HEK293T (cell line): ENCODE measurements around the gene SLCO3A1.

Experiments used
- CTCF ChIA-PET: fragments of 350-600 bp; formaldehyde crosslinking; extraction: SDS; loops from one replicate; lab custom pipeline; 2021; ENCODE audit warnings: antibody characterized with exemption, inconsistent platforms; lab: Yijun Ruan, JAX
- POLR2A ChIA-PET: fragments of 350-600 bp; formaldehyde crosslinking; extraction: SDS; loops from one replicate; lab custom pipeline; 2020; ENCODE audit warnings: antibody characterized with exemption, inconsistent platforms; lab: Yijun Ruan, JAX
- DNase-seq: peaks from one replicate; pipeline ENCODE4 v3.0.0; 2012; ENCODE audit warnings: mixed read lengths; ENCODE audit errors: extremely low spot score
- ARNT ChIP-seq: fragments of 450-650 bp; IDR thresholded peaks from 2 replicates; pipeline ENCODE4 v1.6.1; 2017; ENCODE audit warnings: mild to moderate bottlenecking
- BHLHE40 ChIP-seq: fragments of 450-650 bp; IDR thresholded peaks from 2 replicates; pipeline ENCODE4 v1.6.1; 2016; ENCODE audit warnings: mild to moderate bottlenecking, moderate library complexity, borderline replicate concordance
- CTBP1 ChIP-seq: fragments of 450-650 bp; IDR thresholded peaks from 2 replicates; pipeline ENCODE4 v1.6.1; 2016; ENCODE audit warnings: borderline replicate concordance
- ELF4 ChIP-seq: fragments of 450-650 bp; IDR thresholded peaks from 2 replicates; pipeline ENCODE4 v1.6.1; 2017; ENCODE audit warnings: antibody characterized with exemption
- FOXA1 ChIP-seq: fragments of 450-650 bp; IDR thresholded peaks from 2 replicates; pipeline ENCODE4 v1.6.1; 2016; ENCODE audit warnings: mild to moderate bottlenecking
- FOXK2 ChIP-seq: fragments of 450-650 bp; IDR thresholded peaks from 2 replicates; pipeline ENCODE4 v1.6.1; 2016; ENCODE audit warnings: mild to moderate bottlenecking
- FOXM1 ChIP-seq: fragments of 450-650 bp; IDR thresholded peaks from 2 replicates; pipeline ENCODE4 v1.6.1; 2017; ENCODE audit warnings: mild to moderate bottlenecking, borderline replicate concordance
- HDGF ChIP-seq: fragments of 450-650 bp; IDR thresholded peaks from 2 replicates; pipeline ENCODE4 v1.6.1; 2017; ENCODE audit warnings: antibody characterized with exemption, borderline replicate concordance
- L3MBTL2 ChIP-seq: fragments of 450-650 bp; conservative IDR thresholded peaks from 2 replicates; pipeline ENCODE4 v1.6.1; 2016; ENCODE audit warnings: mild to moderate bottlenecking
- LEF1 ChIP-seq: fragments of 450-650 bp; IDR thresholded peaks from 2 replicates; pipeline ENCODE4 v1.6.1; 2017; ENCODE audit warnings: mild to moderate bottlenecking, borderline replicate concordance
- NFRKB ChIP-seq: fragments of 450-650 bp; IDR thresholded peaks from 2 replicates; pipeline ENCODE4 v1.6.1; 2016; ENCODE audit warnings: mild to moderate bottlenecking, moderate library complexity
- SP1 ChIP-seq: fragments of 450-650 bp; IDR thresholded peaks from 2 replicates; pipeline ENCODE4 v1.6.1; 2017
- SUZ12 ChIP-seq: fragments of 450-650 bp; IDR thresholded peaks from 2 replicates; pipeline ENCODE4 v1.6.1; 2016; ENCODE audit warnings: mild to moderate bottlenecking
- TARDBP ChIP-seq: fragments of 450-650 bp; IDR thresholded peaks from 2 replicates; pipeline ENCODE4 v1.6.1; 2016
- ZNF384 ChIP-seq: fragments of 450-650 bp; IDR thresholded peaks from 2 replicates; pipeline ENCODE4 v1.6.1; 2016
- TF ChIP-seq, protein P1 (sequence below): fragments of 450-650 bp; IDR thresholded peaks from 2 replicates; pipeline ENCODE4 v1.6.1; 2016

SLCO3A1 gene

DNA sequence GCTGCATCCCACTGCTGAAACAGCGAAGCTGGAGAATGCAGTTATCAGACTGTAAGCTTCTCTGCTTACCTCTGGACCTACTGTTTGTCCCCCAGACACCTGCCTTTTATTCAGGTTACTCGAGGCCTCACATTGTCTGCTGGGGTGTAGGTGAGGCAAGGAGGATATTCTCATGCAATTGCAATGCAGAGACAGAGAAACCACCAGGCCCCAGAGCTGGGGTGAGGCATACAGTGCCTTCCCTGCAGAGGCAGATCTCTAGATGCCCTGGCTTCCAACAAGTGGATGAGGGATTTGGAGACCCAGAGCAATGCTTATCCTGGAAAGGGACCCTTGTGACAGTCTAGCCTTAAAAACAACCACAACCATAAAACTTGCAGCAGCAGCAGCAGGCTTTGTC lies 276.7 kb downstream of the SLCO3A1 start:
- CTCF ChIA-PET: no interaction called here
- POLR2A ChIA-PET: no interaction called here
- no peak for TF ChIP-seq NFRKB
- no peak for TF ChIP-seq CTBP1
- TF ChIP-seq ELF4: no peak
- no peak for TF ChIP-seq HDGF
- no peak for TF ChIP-seq L3MBTL2
- TF ChIP-seq FOXA1: no peak
- TF ChIP-seq SUZ12: no peak
- no peak for TF ChIP-seq FOXK2
- no peak for DNase-seq

DNA sequence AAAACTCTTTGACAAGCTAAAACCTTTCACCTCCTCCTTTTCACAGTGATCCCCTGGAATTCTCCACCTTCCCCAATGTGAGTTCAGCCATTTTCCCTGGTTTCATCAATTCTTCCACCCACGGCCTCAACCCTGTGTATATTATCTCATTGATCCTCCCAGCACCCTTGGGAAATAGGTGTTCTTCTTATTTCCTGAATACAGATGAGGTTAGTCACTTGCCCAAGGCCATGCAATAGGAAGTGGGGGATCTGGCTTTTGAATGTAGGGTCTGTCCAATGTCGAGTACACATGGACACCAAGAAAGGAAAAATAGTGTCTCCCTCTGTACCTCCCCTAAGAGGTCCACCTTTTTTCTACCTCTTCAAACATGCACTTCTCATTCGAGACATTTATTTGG lies 277.4 kb downstream of the SLCO3A1 start:
- DNase-seq: no peak
- CTCF ChIA-PET: interaction anchor here (0.6 kb wide), 1 partner anchor 1832 kb away, joined by 4 read pairs; no protein-coding TSS in a partner anchor
- POLR2A ChIA-PET: no interaction called here
- no peak for TF ChIP-seq FOXM1
- TF ChIP-seq HDGF: no peak
- no peak for TF ChIP-seq TARDBP

DNA sequence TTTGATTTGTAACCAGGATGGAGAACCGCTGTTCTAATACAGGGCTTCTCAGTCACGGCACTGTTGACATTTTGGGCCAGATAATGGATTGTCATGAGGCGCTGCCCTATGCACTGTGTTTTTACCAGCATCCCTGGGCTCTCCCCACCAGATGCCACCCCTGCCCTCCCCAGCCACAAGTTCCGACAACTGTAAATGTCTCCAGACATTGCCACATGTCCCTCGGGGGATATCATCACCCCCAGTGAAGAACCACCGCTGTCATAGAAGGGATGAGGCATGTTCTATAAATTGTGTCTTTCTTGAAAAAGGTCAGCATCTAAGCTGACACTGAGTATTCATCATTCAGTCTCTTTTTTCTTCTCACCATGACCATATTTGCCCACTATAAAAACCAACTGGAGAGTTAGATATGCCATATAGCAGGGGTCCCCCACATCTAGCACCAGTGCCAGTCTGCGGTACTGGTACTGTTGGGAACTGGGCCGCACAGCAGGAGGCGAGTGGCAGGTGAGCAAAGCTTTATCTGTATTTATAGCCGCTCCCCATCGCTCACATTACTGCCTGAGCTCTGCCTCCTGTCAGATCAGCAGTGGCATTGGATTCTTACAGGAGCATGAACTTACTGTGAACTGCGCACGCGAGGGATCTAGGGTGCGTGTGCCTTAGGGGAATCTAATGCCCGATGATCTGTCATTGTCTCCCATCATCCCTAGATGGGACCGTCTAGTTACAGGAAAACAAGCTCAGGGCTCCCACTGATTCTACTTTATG lies 279.7 kb downstream of the SLCO3A1 start:
- no peak for DNase-seq
- POLR2A ChIA-PET: no interaction called here
- CTCF ChIA-PET: no interaction called here
- TF ChIP-seq FOXM1 (no peak), NFRKB (no peak), LEF1 (no peak), HDGF (no peak), L3MBTL2 (no peak), ARNT (no peak), BHLHE40 (no peak), CTBP1 (no peak), FOXK2 (no peak), ZNF384 (no peak), ELF4 (no peak), FOXA1 (no peak)
- TF ChIP-seq, protein P1, sequence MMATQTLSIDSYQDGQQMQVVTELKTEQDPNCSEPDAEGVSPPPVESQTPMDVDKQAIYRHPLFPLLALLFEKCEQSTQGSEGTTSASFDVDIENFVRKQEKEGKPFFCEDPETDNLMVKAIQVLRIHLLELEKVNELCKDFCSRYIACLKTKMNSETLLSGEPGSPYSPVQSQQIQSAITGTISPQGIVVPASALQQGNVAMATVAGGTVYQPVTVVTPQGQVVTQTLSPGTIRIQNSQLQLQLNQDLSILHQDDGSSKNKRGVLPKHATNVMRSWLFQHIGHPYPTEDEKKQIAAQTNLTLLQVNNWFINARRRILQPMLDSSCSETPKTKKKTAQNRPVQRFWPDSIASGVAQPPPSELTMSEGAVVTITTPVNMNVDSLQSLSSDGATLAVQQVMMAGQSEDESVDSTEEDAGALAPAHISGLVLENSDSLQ: no peak

DNA sequence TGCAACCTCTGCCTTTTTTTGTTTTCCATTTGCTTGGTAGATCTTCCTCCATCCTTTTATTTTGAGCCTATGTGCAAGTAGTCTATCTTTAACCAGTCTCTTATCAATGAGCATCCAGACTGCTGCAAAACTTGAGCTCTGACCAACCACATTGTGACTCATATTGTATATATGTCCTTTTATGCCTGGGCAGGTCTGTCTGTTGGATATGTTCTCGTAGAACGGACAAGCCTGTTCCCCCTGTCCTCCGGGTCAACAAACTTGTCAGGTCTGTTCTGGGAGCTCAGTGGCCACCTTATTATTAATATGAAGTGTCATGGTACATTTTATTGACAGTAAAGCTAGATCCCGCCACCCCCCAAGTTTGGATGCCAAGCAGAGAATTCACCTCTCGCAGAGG lies 287.3 kb downstream of the SLCO3A1 start:
- ChIA-PET POLR2A (no interaction called here), CTCF (no interaction called here)
- DNase-seq: no peak
- TF ChIP-seq, protein P1: no peak
- TF ChIP-seq SP1: no peak
- TF ChIP-seq ARNT: no peak
- TF ChIP-seq FOXA1: no peak
- TF ChIP-seq HDGF: no peak
- no peak for TF ChIP-seq ZNF384
- TF ChIP-seq BHLHE40: no peak
- TF ChIP-seq TARDBP: no peak
- no peak for TF ChIP-seq SUZ12
- TF ChIP-seq L3MBTL2: no peak
- no peak for TF ChIP-seq NFRKB
- no peak for TF ChIP-seq LEF1

DNA sequence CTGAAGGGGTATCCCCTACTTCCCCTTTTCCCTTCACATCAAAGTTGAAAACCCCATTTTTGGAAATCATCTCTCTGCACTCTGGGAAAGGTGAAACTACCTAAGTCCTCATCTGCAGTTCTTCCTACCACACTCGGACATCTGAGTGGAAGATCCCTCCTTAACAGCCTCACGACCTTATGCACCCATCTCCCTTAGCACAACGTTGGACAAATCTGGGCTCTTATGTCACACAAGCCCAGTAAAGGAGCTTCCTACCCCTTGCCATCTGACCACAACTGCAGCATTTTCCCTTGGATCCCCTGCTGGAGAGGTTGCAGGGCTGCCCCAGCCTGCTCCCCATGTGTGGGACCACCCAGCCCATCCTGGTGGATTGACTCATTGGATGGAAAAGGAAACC lies 288.1 kb downstream of the SLCO3A1 start:
- ChIA-PET POLR2A (no interaction called here), CTCF (no interaction called here)
- no peak for TF ChIP-seq FOXA1
- no peak for TF ChIP-seq BHLHE40
- TF ChIP-seq NFRKB: no peak
- no peak for TF ChIP-seq SUZ12
- no peak for TF ChIP-seq SP1
- TF ChIP-seq FOXK2: no peak
- TF ChIP-seq L3MBTL2: no peak
- no peak for DNase-seq

DNA sequence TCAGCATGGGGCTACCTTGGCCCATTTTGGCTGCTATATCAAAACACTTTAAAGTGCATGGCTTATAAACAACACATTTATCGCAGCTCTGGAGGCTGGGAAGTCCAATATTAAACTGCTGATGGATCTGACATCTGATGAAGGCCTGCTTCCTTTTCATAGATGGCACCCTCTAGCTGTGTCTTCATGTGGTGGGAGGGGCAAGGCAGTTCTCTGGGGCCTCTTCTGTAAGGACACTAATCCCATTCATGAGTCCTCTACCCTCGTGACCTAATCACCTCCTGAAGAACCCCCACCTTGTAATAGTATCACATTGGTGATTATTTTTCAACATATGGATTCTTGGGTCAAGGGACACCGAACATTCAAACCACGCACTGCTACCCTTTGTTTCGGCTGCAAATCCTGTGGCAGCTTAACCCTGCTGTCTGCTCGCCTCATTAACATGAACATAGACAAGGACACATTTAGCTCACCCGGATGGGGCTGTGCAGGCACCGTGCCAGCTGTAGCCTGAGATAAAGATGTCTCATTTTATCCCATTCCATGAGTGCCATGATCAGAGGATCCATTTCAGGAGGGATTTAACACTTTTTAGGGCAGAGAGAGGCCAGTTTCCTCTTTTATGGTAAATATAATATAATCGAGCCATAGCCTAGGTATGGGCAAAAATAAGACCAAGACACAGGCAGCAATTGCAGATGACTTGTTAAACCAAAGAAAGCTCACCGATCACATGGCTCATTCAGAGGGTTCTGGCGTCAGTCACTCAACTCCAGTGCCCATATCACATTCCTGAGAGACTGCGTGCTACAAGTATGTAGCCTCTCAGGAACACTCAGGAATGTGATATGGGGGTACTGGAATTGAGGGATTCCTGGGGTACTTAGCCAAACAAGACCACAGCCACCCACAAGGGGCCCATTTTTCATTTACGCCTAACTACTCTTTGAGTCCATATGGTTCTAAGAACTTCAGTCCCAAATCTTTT lies 289.0 kb downstream of the SLCO3A1 start:
- ChIA-PET POLR2A (no interaction called here), CTCF (no interaction called here)
- DNase-seq: no peak
- TF ChIP-seq FOXK2: no peak
- no peak for TF ChIP-seq HDGF
- no peak for TF ChIP-seq ELF4
- TF ChIP-seq L3MBTL2: no peak
- no peak for TF ChIP-seq SP1
- TF ChIP-seq CTBP1: no peak
- no peak for TF ChIP-seq FOXA1
- no peak for TF ChIP-seq TARDBP
- TF ChIP-seq ZNF384: no peak
- TF ChIP-seq, protein P1: no peak
- TF ChIP-seq FOXM1: no peak
- TF ChIP-seq SUZ12: no peak
- TF ChIP-seq LEF1: no peak
- TF ChIP-seq ARNT: no peak
- no peak for TF ChIP-seq BHLHE40
- TF ChIP-seq NFRKB: no peak
